NCI-H226 (cell line): ENCODE measurements around the gene TRPC4AP.
A peak's percentile ranks its signal among the peaks of the same experiment; 100 is the strongest.

ENCODE experiments used
- DNase-seq: peaks from one replicate; pipeline ENCODE4 v3.0.0-alpha.2; 2015

TRPC4AP gene

DNA sequence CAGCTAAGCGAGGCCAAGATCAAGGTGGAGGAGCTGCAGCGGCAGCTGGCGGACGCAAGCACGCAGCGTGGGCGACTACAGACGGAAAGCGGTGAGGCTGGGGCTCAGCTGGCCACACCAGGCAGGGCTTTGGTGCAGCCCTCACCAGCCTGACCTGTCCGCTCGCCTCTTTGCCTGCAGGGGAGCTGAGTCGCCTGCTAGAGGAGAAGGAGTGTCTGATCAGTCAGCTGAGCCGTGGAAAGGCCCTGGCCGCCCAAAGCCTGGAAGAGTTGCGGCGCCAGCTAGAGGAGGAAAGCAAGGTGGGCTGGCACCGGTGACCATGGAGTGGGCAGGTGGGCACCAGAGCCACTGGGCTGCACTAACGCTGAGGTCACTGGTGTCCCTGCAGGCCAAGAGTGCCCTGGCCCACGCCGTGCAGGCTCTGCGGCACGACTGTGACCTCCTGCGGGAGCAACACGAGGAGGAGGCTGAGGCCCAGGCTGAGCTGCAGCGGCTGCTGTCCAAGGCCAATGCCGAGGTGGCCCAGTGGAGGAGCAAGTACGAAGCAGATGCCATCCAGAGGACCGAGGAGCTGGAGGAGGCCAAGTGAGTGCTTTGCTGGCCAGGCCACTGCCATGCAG is 94.2 kb downstream of the TRPC4AP start:
- peak; percentile 16 for DNase-seq

DNA sequence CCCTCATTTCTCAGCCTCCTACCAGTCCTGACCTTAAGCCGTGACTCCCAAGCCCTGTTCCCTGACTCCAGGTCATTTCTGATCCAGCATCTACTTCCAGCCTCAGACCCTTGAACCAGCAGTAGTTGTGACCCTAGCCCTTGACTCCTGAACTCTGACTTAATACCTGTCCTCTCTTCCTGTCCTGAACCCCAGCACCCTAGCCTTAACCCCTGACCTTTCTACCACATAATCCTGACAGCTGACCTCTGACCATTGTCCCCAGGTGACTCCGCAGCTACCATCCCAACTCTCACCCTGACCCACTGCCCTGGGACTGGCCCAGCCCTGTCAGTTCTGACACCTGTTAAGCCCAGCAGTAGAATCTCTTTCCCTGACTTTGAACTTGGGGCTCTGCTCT is 94.8 kb downstream of the TRPC4AP start:
- no peak for DNase-seq

DNA sequence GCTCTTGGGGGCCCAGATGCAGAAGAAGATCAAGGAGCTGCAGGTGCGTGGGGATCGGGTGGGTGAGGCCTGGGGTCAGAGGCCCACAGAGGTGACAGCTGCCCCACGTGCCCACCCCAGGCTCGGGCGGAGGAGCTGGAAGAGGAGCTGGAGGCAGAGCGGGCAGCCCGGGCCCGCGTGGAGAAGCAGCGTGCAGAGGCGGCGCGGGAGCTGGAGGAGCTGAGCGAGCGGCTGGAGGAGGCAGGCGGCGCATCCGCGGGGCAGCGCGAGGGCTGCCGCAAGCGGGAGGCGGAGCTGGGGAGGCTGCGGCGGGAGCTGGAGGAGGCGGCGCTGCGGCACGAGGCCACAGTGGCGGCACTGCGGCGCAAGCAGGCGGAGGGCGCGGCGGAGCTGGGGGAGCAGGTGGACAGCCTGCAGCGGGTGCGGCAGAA is 95.5 kb downstream of the TRPC4AP start:
- no peak for DNase-seq

DNA sequence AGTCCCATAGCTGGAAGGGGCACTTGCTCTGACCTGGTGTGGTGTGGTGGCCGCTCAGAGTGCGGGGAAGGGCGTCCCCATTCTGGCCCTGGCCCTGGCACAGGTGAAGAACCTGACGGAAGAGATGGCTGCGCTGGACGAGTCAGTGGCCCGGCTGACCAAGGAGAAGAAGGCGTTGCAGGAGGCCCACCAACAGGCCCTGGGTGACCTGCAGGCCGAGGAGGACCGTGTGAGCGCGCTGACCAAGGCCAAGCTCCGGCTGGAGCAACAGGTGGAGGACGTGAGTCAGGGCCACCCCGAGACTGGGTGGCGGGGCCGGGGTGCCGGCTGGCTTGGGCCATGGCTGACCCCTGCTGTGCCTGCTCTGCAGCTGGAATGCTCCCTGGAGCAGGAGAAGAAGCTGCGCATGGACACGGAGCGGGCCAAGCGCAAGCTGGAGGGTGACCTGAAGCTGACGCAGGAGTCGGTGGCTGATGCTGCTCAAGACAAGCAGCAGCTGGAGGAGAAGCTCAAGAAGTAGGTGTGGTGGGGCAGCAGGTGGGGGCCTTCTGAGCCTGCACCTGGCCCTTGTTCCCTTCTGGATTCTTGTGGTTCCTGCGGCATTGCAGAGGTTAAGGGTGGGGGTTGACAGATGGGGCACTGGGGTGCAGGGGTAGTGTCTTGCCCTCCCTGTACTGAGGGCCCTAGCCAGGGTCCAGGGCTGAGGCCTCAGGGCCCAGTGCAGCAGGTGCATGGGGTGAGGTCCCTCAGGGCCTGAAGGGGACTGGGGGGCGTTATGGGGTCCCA is 96.2 kb downstream of the TRPC4AP start:
- no peak for DNase-seq

DNA sequence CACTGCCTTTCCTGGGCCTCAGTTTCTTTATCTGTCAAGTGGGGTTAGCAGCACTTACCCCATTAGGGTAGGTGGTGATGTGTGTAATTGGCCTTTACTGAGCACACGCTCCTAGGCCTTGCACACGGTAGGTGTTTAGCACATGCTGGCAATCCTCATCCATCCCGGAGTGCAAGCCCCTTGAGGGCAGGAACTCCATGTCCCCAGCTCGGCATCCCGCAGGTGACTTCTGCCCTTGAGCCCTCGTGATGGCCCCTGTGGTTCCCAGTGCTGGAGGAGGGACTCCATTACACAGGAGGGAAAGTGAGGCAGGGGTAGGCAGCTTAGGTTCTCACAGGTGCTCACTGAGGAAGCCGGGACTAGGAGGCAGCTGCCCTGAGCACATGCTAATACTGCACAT is 96.9 kb downstream of the TRPC4AP start:
- DNase-seq: no peak

DNA sequence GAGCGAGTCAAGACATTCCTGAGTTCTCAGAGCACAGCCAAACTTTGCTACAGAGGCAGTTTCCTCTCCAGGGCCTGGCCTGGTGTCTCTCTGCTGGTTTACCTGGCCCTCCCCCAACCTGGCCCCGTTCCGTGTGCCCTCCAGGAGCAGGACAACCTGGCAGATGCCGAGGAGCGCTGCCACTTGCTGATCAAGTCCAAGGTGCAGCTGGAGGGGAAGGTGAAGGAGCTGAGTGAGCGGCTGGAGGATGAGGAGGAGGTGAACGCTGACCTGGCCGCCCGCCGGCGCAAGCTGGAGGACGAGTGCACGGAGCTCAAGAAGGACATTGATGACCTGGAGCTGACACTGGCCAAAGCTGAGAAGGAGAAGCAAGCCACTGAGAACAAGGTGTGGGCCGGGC is 97.4 kb downstream of the TRPC4AP start:
- no peak for DNase-seq

DNA sequence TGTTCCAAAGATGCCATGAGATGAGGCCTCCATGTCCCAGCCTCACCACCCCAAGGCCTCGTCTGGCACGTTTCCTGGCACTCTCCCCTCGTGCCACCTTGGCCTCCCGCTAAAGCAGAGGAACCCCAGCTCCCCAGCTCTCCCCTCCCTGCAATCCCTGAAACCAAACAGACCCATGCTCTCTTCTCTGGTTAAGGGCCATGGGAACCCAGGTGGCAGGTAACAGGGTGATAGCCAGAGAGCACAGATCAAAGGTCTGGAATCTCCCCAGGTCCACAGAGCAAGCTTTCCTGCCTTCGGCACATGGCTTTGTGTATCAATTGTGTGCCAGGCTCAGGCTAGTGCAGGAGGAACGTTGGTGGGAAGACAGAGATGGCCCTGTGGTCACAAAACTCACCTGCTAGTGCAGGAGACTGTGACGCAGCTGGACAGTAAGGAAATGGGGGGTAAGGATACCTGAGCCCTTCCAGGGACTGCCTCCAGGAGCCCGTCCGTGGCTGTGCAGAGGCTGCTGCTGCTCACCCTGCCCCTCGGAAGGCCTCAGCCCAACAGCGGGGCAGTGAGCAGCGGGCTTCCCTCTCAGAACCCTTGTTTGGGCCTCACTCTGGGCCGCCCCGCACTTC is 98.0 kb downstream of the TRPC4AP start:
- DNase-seq: no peak

DNA sequence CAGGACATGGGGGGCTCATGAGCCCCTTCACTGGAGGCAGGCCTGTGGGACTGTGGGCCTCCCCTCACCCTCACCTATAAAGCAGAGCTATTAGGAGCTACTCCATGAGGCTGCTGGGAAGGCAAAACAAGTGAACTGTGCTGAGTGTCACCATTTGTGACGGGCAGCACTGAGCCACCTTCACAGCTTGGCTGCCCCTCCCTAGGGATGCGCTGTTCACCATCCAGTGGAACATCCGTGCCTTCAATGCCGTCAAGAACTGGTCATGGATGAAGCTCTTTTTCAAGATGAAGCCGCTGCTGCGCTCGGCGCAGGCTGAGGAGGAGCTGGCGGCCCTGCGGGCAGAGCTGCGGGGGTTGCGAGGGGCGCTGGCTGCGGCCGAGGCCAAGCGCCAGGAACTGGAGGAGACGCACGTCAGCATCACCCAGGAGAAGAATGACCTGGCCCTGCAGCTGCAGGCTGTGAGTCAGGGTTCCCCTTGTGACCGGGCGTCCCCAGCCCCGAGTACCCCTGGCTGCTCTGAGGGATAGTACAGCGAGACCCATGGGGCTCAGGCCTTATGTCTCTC is 98.6 kb downstream of the TRPC4AP start:
- DNase-seq: no peak

DNA sequence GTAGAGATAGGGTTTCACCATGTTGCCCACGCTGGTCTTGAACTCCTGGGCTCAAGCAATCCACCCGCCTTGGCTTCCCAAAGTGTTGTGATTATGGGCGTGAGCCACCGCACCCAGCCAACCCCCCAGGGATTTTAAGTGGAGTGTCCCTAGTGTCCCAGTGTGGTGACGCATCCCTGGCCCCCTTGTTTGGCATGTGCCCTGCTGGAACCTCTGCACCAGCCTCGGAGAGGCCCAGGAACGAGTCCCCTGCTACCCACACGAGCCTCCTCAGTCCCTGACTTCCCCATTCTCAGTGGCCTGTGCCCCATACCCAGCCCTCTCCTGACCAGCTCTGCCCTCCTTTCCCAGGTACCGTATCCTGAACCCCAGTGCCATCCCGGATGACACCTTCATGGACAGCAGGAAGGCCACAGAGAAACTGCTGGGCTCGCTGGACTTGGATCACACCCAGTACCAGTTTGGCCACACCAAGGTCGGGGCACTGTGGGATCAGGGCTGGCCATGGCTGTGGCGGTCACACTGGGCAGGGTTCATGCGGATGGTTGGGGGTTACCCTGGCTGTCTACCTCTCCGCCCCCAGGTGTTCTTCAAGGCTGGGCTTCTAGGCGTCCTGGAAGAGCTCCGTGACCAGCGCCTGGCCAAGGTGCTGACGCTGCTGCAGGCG is 99.7 kb downstream of the TRPC4AP start:
- DNase-seq: no peak

DNA sequence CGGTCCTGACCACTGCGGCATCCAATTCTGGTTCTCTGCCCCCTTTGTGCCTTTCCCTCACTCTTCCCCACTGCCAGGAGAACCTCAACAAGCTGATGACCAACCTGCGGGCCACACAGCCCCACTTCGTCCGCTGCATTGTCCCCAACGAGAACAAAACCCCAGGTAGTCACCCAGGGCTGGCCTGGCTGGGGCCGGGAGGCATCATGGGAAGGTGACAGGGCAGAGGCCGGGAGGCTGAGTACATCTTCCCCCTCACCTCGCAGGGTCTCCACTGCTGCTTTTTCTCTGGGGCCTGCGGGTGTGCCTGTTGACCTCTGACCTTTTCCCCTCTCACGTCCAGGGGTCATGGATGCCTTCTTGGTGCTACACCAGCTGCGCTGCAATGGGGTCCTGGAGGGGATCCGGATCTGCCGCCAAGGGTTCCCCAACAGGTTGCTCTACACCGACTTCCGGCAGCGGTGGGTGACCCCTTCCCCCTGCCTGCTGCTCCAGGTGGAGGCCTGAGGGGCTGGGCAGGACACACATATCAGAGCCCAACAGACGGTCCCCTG is 101.9 kb downstream of the TRPC4AP start:
- no peak for DNase-seq

DNA sequence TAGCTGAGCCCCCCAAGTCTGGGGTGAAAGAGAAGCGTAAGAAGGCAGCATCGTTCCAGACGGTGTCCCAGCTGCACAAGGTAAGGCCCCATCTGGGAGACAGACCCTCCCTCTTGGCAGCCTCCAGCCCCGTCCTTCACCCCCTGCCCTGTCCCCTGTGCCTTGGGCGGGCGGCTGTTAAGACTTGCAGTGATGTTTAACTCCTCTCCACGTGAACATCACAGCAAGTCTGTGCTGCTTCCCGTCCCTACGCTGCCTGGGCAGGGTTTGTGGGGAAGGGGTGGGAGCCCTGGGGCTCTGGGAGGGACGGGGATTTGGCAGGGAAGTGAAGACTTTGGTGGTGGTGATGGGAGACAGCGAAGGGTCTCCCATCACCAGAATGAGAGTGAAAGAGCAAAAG is 102.4 kb downstream of the TRPC4AP start:
- no peak for DNase-seq

DNA sequence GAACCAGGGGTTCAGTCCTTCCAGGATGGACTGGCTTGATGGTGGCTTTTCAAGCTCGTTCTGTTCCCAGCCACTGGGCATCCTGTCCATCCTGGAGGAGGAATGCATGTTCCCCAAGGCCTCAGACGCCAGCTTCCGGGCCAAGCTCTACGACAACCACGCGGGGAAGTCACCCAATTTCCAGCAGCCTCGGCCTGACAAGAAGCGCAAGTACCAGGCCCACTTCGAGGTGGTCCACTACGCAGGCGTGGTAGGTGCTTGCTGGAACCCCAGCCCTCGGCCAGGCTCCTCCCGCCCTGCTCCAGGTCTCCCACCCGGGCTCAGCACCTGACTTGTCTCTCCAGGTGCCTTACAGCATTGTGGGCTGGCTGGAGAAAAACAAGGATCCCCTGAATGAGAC is 102.9 kb downstream of the TRPC4AP start:
- no peak for DNase-seq

DNA sequence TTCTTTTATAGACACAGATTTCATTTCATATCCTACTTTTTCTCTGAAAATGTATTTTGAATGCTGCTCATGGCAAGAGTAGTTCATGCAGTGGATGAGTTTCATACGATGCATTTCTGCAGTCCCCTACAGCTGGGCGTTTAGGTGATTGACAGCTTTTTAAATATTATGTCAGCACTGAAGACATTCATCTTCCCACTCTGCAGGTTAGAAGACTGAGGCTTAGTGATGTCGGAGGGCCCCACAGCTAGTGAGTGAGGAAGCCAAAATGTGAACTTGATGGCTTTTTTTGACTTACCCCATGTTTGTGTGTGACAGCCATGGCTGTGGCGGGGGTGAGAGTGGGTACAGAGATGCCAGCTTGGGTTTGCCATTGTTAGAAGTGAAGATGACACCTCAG is 103.5 kb downstream of the TRPC4AP start:
- no peak for DNase-seq

DNA sequence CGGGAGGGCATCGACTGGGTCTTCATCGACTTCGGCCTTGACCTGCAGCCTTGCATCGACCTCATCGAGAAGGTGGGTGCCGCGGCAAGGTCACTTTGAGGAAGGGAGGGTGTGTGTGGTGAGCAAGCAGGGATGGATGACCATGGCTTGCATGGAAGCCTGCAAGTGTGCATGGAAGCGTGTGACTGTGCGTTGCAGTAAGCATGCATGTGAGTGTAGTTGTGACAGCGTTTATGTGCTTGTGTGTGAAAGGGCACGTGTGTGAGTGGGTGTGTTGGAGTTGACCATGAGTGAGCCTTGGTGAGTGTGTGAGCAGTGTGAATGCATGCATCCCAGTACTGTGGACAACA is 104.4 kb downstream of the TRPC4AP start:
- no peak for DNase-seq

DNA sequence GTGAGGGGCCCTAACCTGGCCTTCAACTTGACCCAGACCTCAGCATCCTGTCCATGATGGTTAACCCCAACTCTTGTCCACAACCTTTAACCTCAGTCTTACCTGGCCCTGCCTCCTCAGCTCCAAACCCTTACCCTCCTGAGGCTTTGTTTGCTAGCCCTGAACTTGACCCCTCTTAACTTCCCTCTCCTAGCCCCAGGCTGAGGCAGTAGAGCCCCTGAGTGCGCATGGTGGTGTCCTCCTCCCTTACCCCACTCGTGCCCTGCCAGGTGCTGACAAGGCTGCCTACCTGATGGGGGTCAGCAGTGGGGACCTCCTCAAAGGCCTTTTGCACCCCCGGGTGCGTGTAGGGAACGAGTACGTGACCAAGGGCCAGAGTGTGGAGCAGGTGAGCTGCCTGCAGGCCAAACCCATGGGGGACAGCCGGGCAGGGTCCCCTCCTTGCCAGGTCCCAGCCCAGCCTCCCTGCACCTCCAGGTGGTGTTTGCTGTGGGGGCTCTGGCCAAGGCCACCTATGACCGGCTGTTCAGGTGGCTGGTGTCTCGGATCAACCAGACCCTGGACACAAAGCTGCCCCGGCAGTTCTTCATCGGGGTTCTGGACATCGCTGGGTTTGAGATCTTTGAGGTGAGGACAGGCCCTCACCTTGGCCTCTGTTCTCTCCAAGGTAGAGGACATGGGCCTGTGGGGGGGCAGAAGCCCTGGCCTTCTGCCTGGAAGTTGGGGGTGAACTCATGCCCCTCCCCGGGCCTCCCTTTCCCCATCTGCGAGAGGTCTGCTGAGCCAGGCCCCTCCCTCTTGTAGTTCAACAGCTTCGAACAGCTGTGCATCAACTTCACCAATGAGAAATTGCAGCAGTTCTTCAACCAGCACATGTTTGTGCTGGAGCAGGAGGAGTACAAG is 105.1 kb downstream of the TRPC4AP start:
- DNase-seq: no peak

DNA sequence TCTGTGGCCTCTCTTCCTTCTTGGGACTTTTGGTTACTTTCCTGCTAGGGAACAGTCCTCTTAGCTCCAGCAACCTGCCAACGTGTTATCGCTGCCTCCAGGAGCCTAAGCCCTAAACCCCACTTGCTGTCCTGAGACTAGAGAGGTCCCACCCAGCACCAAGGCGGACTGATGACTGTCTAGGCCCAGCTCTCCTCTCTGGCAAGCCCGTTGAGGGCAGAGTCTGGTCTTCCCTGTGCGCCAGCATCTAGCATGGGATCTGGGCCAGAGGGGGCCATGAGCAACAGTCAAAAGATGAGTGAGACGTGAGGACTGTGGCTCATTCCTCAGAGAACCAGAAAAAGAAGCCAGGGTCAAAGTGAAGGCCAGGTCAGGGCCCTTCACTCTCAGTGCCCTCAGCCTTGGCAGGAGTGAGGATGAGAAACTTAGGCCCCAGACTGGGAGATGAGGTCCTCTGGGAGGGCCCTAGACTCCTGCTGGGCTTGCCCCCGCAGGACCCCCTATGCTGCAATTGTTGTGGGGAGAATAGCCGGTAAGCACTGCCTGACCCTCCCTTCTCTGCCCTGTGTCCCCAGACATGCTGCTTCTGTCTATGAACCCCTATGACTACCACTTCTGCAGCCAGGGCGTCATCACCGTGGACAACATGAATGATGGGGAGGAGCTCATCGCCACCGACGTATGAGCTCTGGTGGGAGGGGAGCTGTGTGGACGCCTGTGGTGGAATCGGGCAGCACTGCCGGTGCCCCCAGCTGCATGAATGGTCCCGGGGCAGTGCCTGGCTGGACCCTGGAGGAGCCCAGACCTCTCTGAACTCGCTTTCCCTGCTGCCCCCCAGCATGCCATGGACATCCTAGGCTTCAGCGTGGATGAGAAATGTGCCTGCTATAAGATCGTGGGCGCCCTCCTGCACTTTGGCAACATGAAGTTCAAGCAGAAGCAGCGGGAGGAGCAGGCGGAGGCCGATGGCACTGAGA is 106.0 kb downstream of the TRPC4AP start:
- DNase-seq: no peak

DNA sequence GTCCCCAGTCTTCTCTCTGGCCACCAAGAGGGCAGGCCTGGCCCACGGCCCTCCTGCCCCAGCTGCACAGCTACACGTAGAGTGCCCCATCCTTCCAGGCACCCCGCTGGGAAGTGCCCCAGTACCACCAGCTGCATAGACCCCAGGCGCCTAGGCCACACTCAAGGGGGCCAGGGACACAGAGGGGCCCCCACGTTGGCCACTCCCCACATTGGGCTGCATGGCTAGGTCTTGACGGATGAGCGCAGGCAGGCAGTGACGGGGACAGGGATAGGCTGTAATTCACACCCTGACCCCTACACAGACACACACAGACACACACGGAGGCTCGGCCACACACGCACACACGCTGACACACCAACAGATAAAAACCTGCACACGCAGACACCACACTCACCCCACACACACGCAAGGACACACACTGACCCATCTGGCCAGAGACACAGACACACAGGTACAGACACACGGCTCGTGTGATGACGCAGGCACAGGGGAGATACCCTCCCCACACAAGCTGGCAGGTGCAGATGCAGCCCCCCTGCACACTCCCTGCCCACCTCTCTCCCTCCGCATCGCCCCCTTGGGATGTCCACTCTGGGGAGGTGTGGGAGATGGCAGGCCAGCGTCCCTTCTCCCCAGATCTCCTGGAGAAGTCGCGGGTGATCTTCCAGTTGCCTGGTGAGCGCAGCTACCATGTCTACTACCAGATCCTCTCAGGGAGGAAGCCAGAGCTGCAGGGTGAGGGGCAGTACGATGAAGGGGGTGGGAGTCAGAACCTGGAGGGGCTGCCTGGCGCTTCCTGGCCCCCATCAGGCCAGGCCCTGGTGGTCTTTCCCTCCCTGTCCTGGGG is 106.9 kb downstream of the TRPC4AP start:
- no peak for DNase-seq

DNA sequence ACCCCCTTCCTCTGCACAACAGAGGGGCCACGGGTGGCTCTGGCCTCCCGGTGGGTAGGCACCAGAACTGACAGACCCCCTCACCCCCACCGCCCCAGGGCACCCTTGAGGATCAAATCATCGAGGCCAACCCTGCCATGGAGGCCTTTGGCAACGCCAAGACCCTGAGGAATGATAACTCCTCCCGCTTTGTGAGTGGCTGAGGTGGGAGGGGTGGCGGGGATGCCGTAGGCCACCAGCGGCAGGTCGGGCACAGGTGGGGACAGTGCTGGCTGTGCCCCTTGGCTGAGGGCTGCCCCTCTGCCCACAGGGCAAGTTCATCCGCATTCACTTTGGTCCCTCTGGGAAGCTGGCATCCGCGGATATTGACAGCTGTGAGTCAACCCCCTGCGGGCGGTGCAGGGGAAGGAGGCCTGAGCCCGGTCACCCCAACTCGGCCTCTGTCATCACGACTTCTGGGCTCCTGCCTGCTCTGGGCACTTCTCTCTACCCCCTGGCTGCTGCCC is 107.8 kb downstream of the TRPC4AP start:
- DNase-seq: no peak

DNA sequence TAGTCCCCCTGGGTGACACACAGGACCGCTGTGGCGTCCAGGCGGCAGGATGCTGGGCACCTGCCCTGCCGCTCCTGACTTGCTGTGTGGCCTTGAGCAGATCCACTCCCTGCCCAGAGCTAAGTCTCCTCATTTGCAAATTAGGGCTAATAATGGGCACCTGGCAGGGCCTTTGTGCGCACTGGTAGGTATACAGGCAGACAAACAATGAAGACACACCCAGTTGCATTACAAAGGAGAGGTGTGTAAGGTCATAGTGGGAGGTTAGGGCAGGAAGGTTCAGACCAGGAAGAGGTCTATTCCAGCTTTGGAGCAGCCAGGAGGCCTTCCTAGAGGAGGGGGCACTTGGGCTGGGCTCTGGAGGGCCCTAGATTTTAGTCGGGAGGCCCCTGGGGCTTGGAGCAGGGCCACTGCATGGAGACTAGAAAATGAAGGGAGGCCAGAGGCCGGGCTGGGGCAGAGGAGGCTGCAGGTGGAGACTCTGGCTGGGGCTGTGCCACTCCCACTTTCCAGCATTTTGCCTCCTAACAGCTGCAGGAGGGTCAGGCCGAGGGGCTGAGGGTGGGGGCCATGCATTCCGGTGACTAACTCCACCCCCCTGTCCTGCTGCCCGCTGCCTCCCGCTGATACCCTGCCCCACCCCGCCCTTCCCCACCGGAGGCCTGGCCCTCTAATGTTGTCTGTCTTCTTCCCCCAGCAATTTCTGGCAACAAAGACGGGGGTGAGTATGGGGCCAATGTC is 108.4 kb downstream of the TRPC4AP start:
- no peak for DNase-seq
